Ovary (tissue), 9 donors: Measurements from ENCODE around the gene SYT9. TPM values are rescaled to one million over a fixed set of nuclear protein-coding genes. Genes with fewer than 3 reads are reported as not detected.
"Not testable (repeated sequence)": the region's sequence is repeated elsewhere in the genome, so short reads cannot be mapped to it uniquely, and the experiment has no call there.

Experiments used
- DNase-seq, 5 donors: peaks; one replicate each; pipeline ENCODE4 v3.0.0-alpha.2; 2019 to 2020
- H3K27ac ChIP-seq, 2 donors: fragments of 200-600 bp; one replicate each; pipeline versions ENCODE4 v1.5.1 to v1.8.0; 2019 to 2022
- H3K27me3 ChIP-seq: fragments of 200-600 bp; one replicate; pipeline ENCODE4 v1.8.0; 2022
- H3K36me3 ChIP-seq: fragments of 200-600 bp; sonication (generic); one replicate; pipeline ENCODE4 v1.5.1; 2019
- H3K4me1 ChIP-seq: one replicate; pipeline ENCODE4 v1.8.1; 2013; ENCODE audit warnings: mild to moderate bottlenecking, moderate library complexity; ENCODE audit not compliant: insufficient read depth
- H3K4me3 ChIP-seq: fragments of 200-600 bp; sonication (generic); one replicate; pipeline ENCODE4 v1.5.1; 2017
- H3K9me3 ChIP-seq, 2 donors: fragments of 200-600 bp in 1 of 2; sonication (generic) in 1 of 2; one replicate each; pipeline versions ENCODE4 v1.5.1 to v1.8.1; 2013 to 2019; ENCODE audit warnings: mild to moderate bottlenecking in 1 of 2, moderate library complexity in 1 of 2
- CTCF ChIP-seq, 3 donors: fragments of 450-650 bp in 2 of 3; fragments of 200-600 bp in 1 of 3; IDR thresholded peaks; one replicate each; pipeline versions ENCODE4 v1.5.1 to v1.8.0; 2016 to 2022; ENCODE audit warnings: antibody characterized with exemption in 3 of 3, mild to moderate bottlenecking in 1 of 3
- EP300 ChIP-seq: sonication (generic); formaldehyde crosslinking; IDR thresholded peaks from one replicate; pipeline ENCODE4 v1.6.1; 2017; ENCODE audit warnings: antibody characterized with exemption
- POLR2A ChIP-seq: fragments of 450-650 bp; IDR thresholded peaks from one replicate; pipeline ENCODE4 v1.6.1; 2017; ENCODE audit warnings: antibody characterized with exemption, mild to moderate bottlenecking, moderate library complexity
- WGBS, 3 donors: extraction: QIAGEN DNeasy Blood & Tissue Kit in 1 of 3; methylation state at CpG; one replicate each; pipeline versions ENCODE4 v1.1.5 to v1.1.7; 2013 to 2017; 5-methylcytosine and 5-hydroxymethylcytosine counted together
- intact Hi-C, 4 donors: fragments of 100-400 bp; cut with DNase I; formaldehyde crosslinking; loops; one replicate each; pipeline versions ENCODE4 v1.11.0 to v1.15.1; 2022 to 2023
- microRNA counts: library from miRNA; unstranded; fragments of <30 nt; microRNA quantifications from one replicate; lab custom pipeline; 2016
- microRNA-seq, 3 donors: library from miRNA; unstranded; fragments of <30 nt; microRNA quantifications; one replicate each; pipeline versions ENCODE4 to v1.2.0, GENCODE V29; 2019 to 2020
- polyA plus RNA-seq, 2 donors: library from polyadenylated mRNA; stranded (reverse); fragments of 200-250 nt in 1 of 2; fragments of 350-450 nt in 1 of 2; fragmentation: Illumina TruSeq in 1 of 2; extraction: RNeasy Lipid Tissue Mini Kit (QIAGEN cat#74804) in 1 of 2; gene quantifications; one replicate each; pipeline ENCODE4 v1.2.3, GENCODE V29; 2013 to 2014
- small RNA-seq: library from RNA; depleted of rRNA; stranded (forward); fragments of <200 nt; gene quantifications from one replicate; pipeline ENCODE3, GENCODE V24; 2016
- total RNA-seq, 7 donors: library from RNA; depleted of rRNA in 2 of 7; stranded (reverse); fragments of >200 nt in 2 of 7; fragmentation: NEBNext Ultra II Directional in 3 of 7; extraction: Animal tissue kit (Norgen Biotek cat#: 25700) in 3 of 7; gene quantifications; one replicate each; pipeline versions ENCODE4 v1.1.0 to v1.2.4, GENCODE V29; 2016 to 2023
- donor health status: DM: no; HTN: no; CAD: no; lungs with moderate emphysema.
- donor health status: DM: no; HTN: no; CAD: no.
- donor health status: Bipolar disorder and iron deficiency.
- donor health status: DM: yes; HTN: yes; CAD: no.
- donor health status: DM: no; HTN: no; CAD: no.
- donor health status: DM: yes; HTN: yes; CAD: no.

Gene SYT9
- total and polyA plus RNA-seq, 9 donors: 0.05 to 0.48 (median 0.13) TPM; not detected in 3

- DNase-seq: peak; percentile 81 to 90 (median 87)
- intact Hi-C loops: no loop called here
- Histone ChIP-seq H3K27ac (peak within 1 kb of the TSS; percentile 94), H3K9me3 (no peaks in the 10 kb centered on the region), H3K36me3 (no peaks in the 10 kb centered on the region), H3K27me3 (no peaks in the 10 kb centered on the region), H3K4me1 (peaks cover 7% of the 10 kb centered on the region), H3K4me3 (peak within 1 kb of the TSS; percentile 93)
- WGBS, 3 donors: 0 to 1% (median 0%) methylated on average over 70 to 79 of the region's 79 CpGs
- TF ChIP-seq POLR2A: peak; percentile 46
- TF ChIP-seq CTCF (IDR thresholded peaks at IDR 0.05): peak in 2 of 3 donors; percentile 18 to 62
- TF ChIP-seq EP300: no peak
These were observed 261.8 kb downstream of the SYT9 start, which contains the start of gene PPFIBP2 for GRCh38 chr11:7513234-7514098. TSS of gene PPFIBP2 (plus strand) at chr11:7513999. CDS start at chr11:7549476, 35,477 bp downstream.

- Histone ChIP-seq H3K9me3 (no peaks in the 10 kb centered on the region), H3K27me3 (no peaks in the 10 kb centered on the region), H3K36me3 (no peaks in the 10 kb centered on the region), H3K4me3 (peak overlapping the region; percentile 93), H3K27ac (peak overlapping the region; percentile 94), H3K4me1 (peaks cover 7% of the 10 kb centered on the region)
- intact Hi-C loops: no loop called here
- WGBS, 3 donors: 1 to 3% (median 1%) methylated on average over 19 to 31 of the region's 31 CpGs
- DNase-seq: peak in 2 of 5 donors; percentile 27
- TF ChIP-seq EP300: no peak
- no peak for TF ChIP-seq POLR2A
- TF ChIP-seq CTCF (IDR thresholded peaks at IDR 0.05): no peak
These were observed 262.4 kb downstream of the SYT9 start for GRCh38 chr11:7514099-7514591.

GRCh38 chr11:7515447-7515886 lies 263.8 kb downstream of the SYT9 start:
- no peak for TF ChIP-seq POLR2A
- TF ChIP-seq EP300: no peak
- Histone ChIP-seq H3K27me3 (no peaks in the 10 kb centered on the region), H3K4me3 (no peak overlapping the region), H3K36me3 (no peaks in the 10 kb centered on the region), H3K27ac (no peak overlapping the region), H3K4me1 (peaks cover 7% of the 10 kb centered on the region), H3K9me3 (no peaks in the 10 kb centered on the region)
- intact Hi-C loops: no loop called here
- no peak for DNase-seq
- 91 to 95% (median 91%) methylated on average over 1 of the region's 1 CpG for WGBS, 3 donors

GRCh38 chr11:7516475-7516874 lies 264.8 kb downstream of the SYT9 start:
- H3K4me1 ChIP-seq: peaks cover 3% of the 10 kb centered on the region
- TF ChIP-seq EP300 (no peak), CTCF (IDR thresholded peaks at IDR 0.05) (no peak), POLR2A (no peak)
- H3K9me3 ChIP-seq: no peaks in the 10 kb centered on the region
- H3K27me3 ChIP-seq: no peaks in the 10 kb centered on the region
- H3K4me3 ChIP-seq: no peak overlapping the region
- intact Hi-C loops: no loop called here
- no peak overlapping the region for H3K27ac ChIP-seq
- DNase-seq: no peak
- no peaks in the 10 kb centered on the region for H3K36me3 ChIP-seq
- WGBS, 3 donors: 92 to 94% (median 94%) methylated on average over 12 of the region's 12 CpGs

- WGBS, 3 donors: 95% methylated on average over 13 of the region's 13 CpGs
- DNase-seq, H3K4me3 ChIP-seq, H3K9me3 ChIP-seq, H3K27me3 ChIP-seq, H3K4me1 ChIP-seq, intact Hi-C loops, H3K27ac ChIP-seq, H3K36me3 ChIP-seq: not testable (repeated sequence)
These were observed 266.0 kb downstream of the SYT9 start for GRCh38 chr11:7517743-7518142.

MicroRNAs encoded within 50 kb of the gene (microRNA counts, 767-probe panel; counts per million panel counts)
- microRNA hsa-miR-302e (lab: Ali Mortazavi, UCI): 530 counts per million, percentile 78 among the panel's probes with 10 or more counts

Small RNA genes within 50 kb of the gene (microRNA-seq; reads per million reads assigned to microRNA genes)
- gene MIR302E: 0 reads per million in 3 donors

Small RNA genes within 50 kb of the gene (small RNA-seq; reads per million reads assigned to genes)
- not detected for gene MIR302E

Other genes with a start within 250 kb of the SYT9 start
- 1 to 10 TPM; 3.7 to 6.8 (median 6.5) TPM for gene ZNF214, start 231.6 kb upstream of the SYT9 start, total RNA-seq
- gene ZNF214, start 231.6 kb upstream of the SYT9 start, polyA plus RNA-seq: 1 to 10 TPM; 3.2 to 3.5 TPM
- gene NLRP14, start 231.4 kb upstream of the SYT9 start, total RNA-seq: under 1 TPM in 6 of 7 donors, not detected in 1; 0.10 to 0.33 (median 0.19) TPM
- gene NLRP14, start 231.4 kb upstream of the SYT9 start, polyA plus RNA-seq: under 1 TPM; 0.08 to 0.15 TPM
- not detected for gene RBMXL2, start 162.9 kb upstream of the SYT9 start, total RNA-seq
- gene RBMXL2, start 162.9 kb upstream of the SYT9 start, polyA plus RNA-seq: not detected
- 10 to 100 TPM; 16.3 to 52.2 (median 38.8) TPM for gene OLFML1, start 233.6 kb downstream of the SYT9 start, total RNA-seq
- gene OLFML1, start 233.6 kb downstream of the SYT9 start, polyA plus RNA-seq: 100 to 1,000 TPM in 1 of 2 donors, 10 to 100 TPM in 1; 32.8 to 114 TPM